ES-I3 (cell line): Measurements from ENCODE around the gene ZNF503.
"Not testable (repeated sequence)": the region's sequence is repeated elsewhere in the genome, so short reads cannot be mapped to it uniquely, and the experiment has no call there.

Source experiments
- H3K36me3 ChIP-seq: 2 replicates; pipeline ENCODE4 v1.6.1; 2013; ENCODE audit warnings: mild to moderate bottlenecking, low read length, control low read depth, moderate library complexity; ENCODE audit not compliant: insufficient read depth
- H3K4me1 ChIP-seq: 2 replicates; pipeline ENCODE4 v1.6.1; 2013; ENCODE audit warnings: mild to moderate bottlenecking, control low read depth, low read length; ENCODE audit not compliant: insufficient read depth
- H3K9ac ChIP-seq: 2 replicates; pipeline ENCODE4 v1.6.1; 2013; ENCODE audit warnings: low read depth, mild to moderate bottlenecking, low read length, moderate library complexity
- H3K9me3 ChIP-seq: 2 replicates; pipeline ENCODE4 v1.6.1; 2013; ENCODE audit warnings: mild to moderate bottlenecking, low read length, moderate library complexity; ENCODE audit not compliant: control insufficient read depth, insufficient read depth

ZNF503 gene

GRCh38 chr10:75378379-75378778 lies 23.2 kb downstream of the ZNF503 start:
- H3K4me1 ChIP-seq = no peaks in the 10 kb centered on the region; the same call in 1 of the 2 replicates
- no peak overlapping the region for H3K9ac ChIP-seq
- no peaks in the 10 kb centered on the region for H3K36me3 ChIP-seq
- H3K9me3 ChIP-seq = no peaks in the 10 kb centered on the region

GRCh38 chr10:75377869-75378268 lies 23.7 kb downstream of the ZNF503 start:
- H3K9me3 ChIP-seq = no peaks in the 10 kb centered on the region
- no peak overlapping the region for H3K9ac ChIP-seq
- H3K36me3 ChIP-seq = no peaks in the 10 kb centered on the region
- H3K4me1 ChIP-seq = no peaks in the 10 kb centered on the region; the same call in 1 of the 2 replicates

- Histone ChIP-seq H3K36me3 (no peaks in the 10 kb centered on the region), H3K4me1 (no peaks in the 10 kb centered on the region; the same call in 1 of the 2 replicates), H3K9me3 (no peaks in the 10 kb centered on the region), H3K9ac (no peak overlapping the region)
Observed at GRCh38 chr10:75375838-75376237, 25.7 kb downstream of the ZNF503 start.

- no peaks in the 10 kb centered on the region for H3K36me3 ChIP-seq
- H3K4me1 ChIP-seq = no peaks in the 10 kb centered on the region
- no peaks in the 10 kb centered on the region for H3K9me3 ChIP-seq
- no peak overlapping the region for H3K9ac ChIP-seq
Observed at GRCh38 chr10:75371010-75371409, 30.6 kb downstream of the ZNF503 start.

DNA sequence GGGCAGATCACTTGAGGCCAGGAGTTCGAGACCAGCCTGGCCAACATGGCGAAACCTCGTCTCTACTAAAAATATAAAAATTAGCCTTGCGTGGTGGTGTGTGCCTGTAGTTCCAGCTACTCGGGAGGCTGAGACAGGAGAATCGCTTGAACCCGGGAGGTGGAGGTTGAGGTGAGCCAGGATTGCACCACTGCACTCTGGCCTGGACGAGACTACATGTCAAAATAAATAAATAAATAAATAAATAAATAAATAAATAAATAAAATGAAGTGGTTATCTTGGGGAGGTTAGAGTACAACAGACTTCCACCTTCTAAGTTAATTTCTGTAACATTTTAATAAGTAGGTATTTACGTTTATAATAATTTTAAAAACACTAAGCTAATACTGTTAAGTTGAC lies 31.7 kb downstream of the ZNF503 start:
- not testable (repeated sequence) for H3K36me3 ChIP-seq, H3K9ac ChIP-seq, H3K9me3 ChIP-seq, H3K4me1 ChIP-seq

GRCh38 chr10:75367901-75368300 lies 33.7 kb downstream of the ZNF503 start:
- no peaks in the 10 kb centered on the region for H3K36me3 ChIP-seq
- H3K4me1 ChIP-seq = no peaks in the 10 kb centered on the region

DNA sequence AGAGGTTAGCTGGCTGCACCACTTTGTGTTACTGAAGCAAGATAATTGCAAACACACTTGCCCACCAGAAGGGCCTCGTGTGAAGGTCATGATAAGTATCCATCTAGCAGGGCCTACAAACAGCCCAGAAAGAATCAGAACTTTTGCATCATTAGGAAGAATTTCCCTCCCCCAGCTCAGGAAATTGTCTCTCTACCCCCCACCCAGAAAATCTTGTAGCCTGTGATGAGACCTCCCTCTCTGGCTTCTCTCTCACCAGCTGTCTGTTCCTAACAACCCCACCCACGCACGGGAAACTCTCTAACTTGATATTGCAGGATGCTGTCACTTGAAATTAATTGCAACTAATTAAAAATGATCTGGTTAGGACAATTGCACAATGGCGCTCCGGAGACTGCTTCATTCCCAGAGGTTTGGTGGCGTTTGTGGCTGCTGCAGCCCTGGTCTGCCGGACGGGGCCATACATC lies 34.5 kb downstream of the ZNF503 start:
- no peaks in the 10 kb centered on the region for H3K9me3 ChIP-seq
- no peak overlapping the region for H3K9ac ChIP-seq
- H3K4me1 ChIP-seq = no peaks in the 10 kb centered on the region
- H3K36me3 ChIP-seq = no peaks in the 10 kb centered on the region

More at GRCh38 chr10:75367901-75368300, 33.7 kb downstream of the ZNF503 start:
- Histone ChIP-seq H3K9me3 (no peaks in the 10 kb centered on the region), H3K9ac (no peak overlapping the region)

DNA sequence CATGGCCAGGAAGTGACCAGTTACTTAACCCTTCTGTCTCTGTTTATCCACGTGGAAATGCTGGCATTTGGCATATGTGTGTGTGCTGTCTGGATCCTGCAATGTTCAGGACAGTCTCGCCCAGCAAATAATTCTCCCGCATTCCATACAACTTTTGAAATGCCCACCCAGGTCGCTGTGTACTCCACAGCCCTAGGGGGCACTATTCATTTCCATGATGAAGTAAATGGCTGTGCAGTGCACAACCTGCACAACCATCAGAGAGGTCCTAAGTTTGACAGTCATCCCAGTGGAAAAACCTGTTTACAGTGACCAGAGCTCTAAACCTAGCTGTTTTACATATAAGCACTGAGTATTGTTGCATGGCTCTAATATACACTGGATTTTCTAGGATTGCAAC lies 38.1 kb downstream of the ZNF503 start:
- Histone ChIP-seq H3K36me3 (no peaks in the 10 kb centered on the region), H3K4me1 (peaks cover 5% of the 10 kb centered on the region; the same call in 1 of the 2 replicates), H3K9ac (no peak overlapping the region)

DNA sequence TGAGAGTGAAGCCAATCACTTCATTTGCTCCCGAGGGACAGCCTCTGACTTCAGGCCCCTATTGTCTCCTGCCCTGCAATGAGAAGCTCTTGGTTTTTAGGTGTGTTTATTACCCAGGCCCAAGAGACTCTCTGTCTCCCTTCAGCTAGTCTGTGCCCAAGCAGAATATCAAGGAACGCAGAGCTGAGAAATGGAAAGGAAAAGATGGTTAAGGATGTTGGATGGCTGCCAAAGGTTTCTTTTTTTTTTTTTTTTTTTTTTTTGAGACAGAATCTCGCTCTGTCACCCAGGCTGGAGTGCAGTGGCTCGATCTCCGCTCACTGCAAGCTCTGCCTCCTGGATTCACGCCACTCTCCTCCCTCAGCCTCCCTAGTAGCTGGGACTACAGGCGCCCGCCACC lies 41.7 kb downstream of the ZNF503 start:
- H3K4me1 ChIP-seq, H3K36me3 ChIP-seq, H3K9me3 ChIP-seq, H3K9ac ChIP-seq: not testable (repeated sequence)

More for the DNA sequence above, 38.1 kb downstream of the ZNF503 start:
- H3K9me3 ChIP-seq = no peaks in the 10 kb centered on the region

DNA sequence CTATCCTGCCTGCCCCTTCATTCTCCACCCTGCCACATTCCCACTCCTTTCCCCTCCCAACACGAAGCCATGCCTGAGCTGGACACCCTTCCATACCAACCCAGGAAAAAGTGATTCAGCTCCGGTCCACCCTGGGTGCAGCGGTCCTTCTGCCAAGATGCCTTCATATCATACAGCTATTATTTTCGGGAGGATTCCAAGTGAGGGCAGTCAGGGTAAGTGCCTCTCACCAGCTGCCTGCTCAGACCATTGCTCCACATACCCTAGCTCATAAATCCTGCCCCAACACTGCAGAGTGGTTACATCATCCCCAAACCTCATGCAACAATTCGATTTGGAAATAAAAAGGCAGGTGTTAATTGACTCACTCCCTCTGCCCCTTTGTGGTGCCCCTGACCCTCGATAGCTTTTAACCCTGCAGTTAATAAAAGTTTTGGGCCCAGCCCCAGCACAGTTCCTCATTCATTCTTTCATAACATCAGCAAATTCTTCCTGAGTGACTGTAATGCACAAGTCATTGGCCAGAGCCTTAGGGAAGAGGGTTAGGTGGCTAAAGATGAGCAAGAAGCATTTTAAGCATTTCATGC lies 42.6 kb downstream of the ZNF503 start:
- Histone ChIP-seq H3K36me3 (no peaks in the 10 kb centered on the region), H3K4me1 (peaks cover 7% of the 10 kb centered on the region; the same call in 1 of the 2 replicates), H3K9ac (no peak overlapping the region), H3K9me3 (no peaks in the 10 kb centered on the region)

- H3K36me3 ChIP-seq = no peaks in the 10 kb centered on the region
- H3K4me1 ChIP-seq = peaks cover 7% of the 10 kb centered on the region; the same call in 1 of the 2 replicates
- H3K9me3 ChIP-seq = no peaks in the 10 kb centered on the region
- H3K9ac ChIP-seq = no peak overlapping the region
Observed at GRCh38 chr10:75358132-75358531, 43.4 kb downstream of the ZNF503 start.

DNA sequence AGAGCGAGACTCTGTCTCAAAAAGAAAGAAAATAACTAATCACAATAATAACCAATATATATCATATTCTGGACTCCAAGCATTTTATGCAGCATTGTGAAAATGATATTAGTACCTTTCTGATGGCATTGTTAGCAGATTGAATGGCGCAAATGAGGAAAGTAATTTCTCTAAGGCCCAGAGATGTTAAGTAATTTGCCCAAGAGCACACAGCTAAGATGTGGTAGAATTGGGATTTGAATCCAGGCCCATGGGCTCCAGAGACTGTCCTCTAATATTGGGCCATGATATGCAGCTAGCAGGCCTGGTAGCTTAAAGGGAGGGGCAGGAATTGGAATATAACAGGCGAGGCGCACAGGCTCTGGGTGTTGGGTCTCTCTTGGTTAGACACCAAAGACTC lies 44.1 kb downstream of the ZNF503 start:
- no peaks in the 10 kb centered on the region for H3K9me3 ChIP-seq
- H3K4me1 ChIP-seq = peaks cover 7% of the 10 kb centered on the region; the same call in 1 of the 2 replicates
- H3K36me3 ChIP-seq = no peaks in the 10 kb centered on the region
- no peak overlapping the region for H3K9ac ChIP-seq

DNA sequence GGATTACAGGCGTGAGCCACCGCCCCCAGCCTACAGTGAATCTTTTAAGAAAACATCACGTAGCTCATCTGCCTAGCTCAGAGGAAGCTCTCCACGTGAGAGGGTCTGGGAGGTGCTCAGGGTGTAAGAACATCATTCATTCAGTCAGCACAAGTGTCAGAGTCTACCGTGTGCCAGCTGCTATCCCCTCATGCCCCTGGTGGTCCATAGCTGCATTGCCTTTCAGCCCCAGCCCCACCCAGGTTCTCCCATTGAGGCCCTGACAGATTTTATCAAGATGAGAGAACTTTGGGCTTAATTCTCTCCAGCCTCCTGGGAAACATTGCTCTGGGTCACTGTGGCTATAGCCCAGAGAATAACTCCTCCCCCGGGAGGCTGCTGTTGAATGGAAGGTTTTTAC lies 45.1 kb downstream of the ZNF503 start:
- Histone ChIP-seq H3K9me3 (no peaks in the 10 kb centered on the region), H3K36me3 (no peaks in the 10 kb centered on the region), H3K4me1 (peaks cover 7% of the 10 kb centered on the region; the same call in 1 of the 2 replicates), H3K9ac (no peak overlapping the region)

DNA sequence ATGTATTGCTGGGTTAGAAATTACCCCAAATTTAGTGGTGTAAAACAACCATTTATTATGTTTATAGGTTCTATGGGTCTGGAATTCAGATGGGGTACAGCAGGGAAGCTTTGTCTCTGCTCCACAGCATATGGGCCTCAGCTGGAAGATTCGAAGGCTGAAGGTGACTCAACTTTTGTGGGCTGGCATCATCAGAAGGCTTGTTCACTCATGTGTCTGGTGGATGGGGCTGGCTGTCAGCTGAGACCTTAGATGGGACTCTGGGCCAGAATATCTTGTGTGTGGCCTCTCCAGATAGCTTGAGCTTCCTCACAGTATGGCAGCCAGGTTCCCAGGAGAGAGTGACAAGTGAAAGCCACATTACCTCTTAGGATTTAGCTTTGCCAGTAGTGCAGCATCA lies 45.9 kb downstream of the ZNF503 start:
- no peaks in the 10 kb centered on the region for H3K9me3 ChIP-seq
- H3K4me1 ChIP-seq = peaks cover 10% of the 10 kb centered on the region; the same call in 1 of the 2 replicates
- H3K9ac ChIP-seq = no peak overlapping the region
- H3K36me3 ChIP-seq = no peaks in the 10 kb centered on the region

DNA sequence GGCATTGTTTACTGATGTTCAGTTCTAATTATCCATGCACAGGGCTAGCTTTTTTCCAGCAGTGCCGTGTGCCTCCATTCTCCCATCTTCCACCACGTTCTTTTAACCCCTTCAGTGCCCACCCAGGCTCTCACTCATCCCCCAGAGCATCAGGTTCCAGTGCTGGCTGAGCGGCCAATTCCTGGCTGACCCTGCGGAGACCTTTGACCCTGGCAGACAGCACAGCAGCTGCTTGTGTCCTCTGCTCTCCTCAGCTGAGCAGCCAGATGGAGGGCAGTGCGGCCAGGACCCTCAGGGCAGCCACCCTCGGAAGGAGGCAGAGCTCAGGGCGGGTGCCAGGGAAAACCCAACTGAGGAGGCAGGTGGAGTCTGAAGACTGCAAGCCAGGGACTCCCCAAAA lies 48.4 kb downstream of the ZNF503 start:
- Histone ChIP-seq H3K36me3 (no peaks in the 10 kb centered on the region), H3K9me3 (no peaks in the 10 kb centered on the region), H3K4me1 (peaks cover 6% of the 10 kb centered on the region; the same call in 1 of the 2 replicates), H3K9ac (no peak overlapping the region)
